K562 (cell line): ENCODE data around the gene MAP2K7. TPM values are rescaled to one million over a fixed set of nuclear protein-coding genes. Genes with fewer than 3 reads are reported as not detected.

Experiments
- GATAD2B ChIP-seq: fragments of 450-650 bp; IDR thresholded peaks from 2 replicates; pipeline ENCODE4 v1.6.1; 2017; ENCODE audit warnings: mild to moderate bottlenecking, borderline replicate concordance
- KDM1A ChIP-seq, 2 experiments: fragments of 450-650 bp; IDR thresholded peaks; 2 replicates each; pipeline ENCODE4 v1.6.1; 2016; ENCODE audit warnings: mild to moderate bottlenecking in 2 of 2
- NCOA2 ChIP-seq, 2 experiments: fragments of 450-650 bp; IDR thresholded peaks; 2 replicates each; pipeline ENCODE4 v1.6.1; 2018; ENCODE audit warnings: mild to moderate bottlenecking in 2 of 2, moderate library complexity in 1 of 2; ENCODE audit not compliant: partially characterized antibody in 2 of 2
- NFIC ChIP-seq: fragments of 450-650 bp; IDR thresholded peaks from 2 replicates; pipeline ENCODE4 v1.6.1; 2017; ENCODE audit warnings: mild to moderate bottlenecking, inconsistent platforms
- PURB ChIP-seq: sonication (generic); formaldehyde crosslinking; IDR thresholded peaks from 2 replicates; pipeline ENCODE4 v1.9.0; 2021; ENCODE audit warnings: low read depth, mild to moderate bottlenecking, missing genetic modification reagents
- RBM14 ChIP-seq: fragments of 200-400 bp; formaldehyde crosslinking; IDR thresholded peaks from 2 replicates; pipeline ENCODE4 v1.6.1; 2018; ENCODE audit warnings: low read depth, mild to moderate bottlenecking, low read length, moderate library complexity, borderline replicate concordance; ENCODE audit not compliant: insufficient read depth
- RBM39 ChIP-seq: fragments of 200-400 bp; formaldehyde crosslinking; optimal IDR thresholded peaks from 2 replicates; pipeline ENCODE3; 2018; ENCODE audit warnings: low read depth, low read length
- TFAM ChIP-seq: fragments of 250-450 bp; sonication (Bioruptor Pico); conservative IDR thresholded peaks from 2 replicates; pipeline ENCODE4 v1.5.0; 2021; ENCODE audit warnings: mild to moderate bottlenecking, moderate library complexity
- ZBTB7A ChIP-seq: IDR thresholded peaks from 2 replicates; pipeline ENCODE4 v1.6.1; 2011; ENCODE audit warnings: low read depth, mild to moderate bottlenecking, low read length, moderate library complexity, borderline replicate concordance; ENCODE audit not compliant: control insufficient read depth
- ZNF23 ChIP-seq: fragments of 250-450 bp; sonication (Bioruptor Pico); IDR thresholded peaks from 2 replicates; pipeline ENCODE4 v1.4.0; 2020; ENCODE audit warnings: mild to moderate bottlenecking
- ZNF354B ChIP-seq: fragments of 250-450 bp; sonication (Bioruptor Pico); IDR thresholded peaks from 2 replicates; pipeline ENCODE4 v1.4.0; 2020
- ZNF75A ChIP-seq: fragments of 450-650 bp; formaldehyde crosslinking; IDR thresholded peaks from 2 replicates; pipeline ENCODE4 v1.4.0; 2020; ENCODE audit warnings: mild to moderate bottlenecking
- polyA plus RNA-seq, 8 experiments: library from polyadenylated mRNA; depleted of rRNA in 4 of 8; stranded (reverse) in 5 of 8; unstranded in 3 of 8; fragments of >200 nt; fragmentation: Nextera tagmentation in 2 of 8; fragmentation: Illumina TruSeq in 1 of 8; extraction: Ambion mirVana in 2 of 8; extraction: Trizol in 1 of 8; gene quantifications; 2 replicates each; pipeline versions ENCODE4 v1.2.1 to v1.2.3, GENCODE V29; 2011 to 2014; ENCODE audit warnings: inconsistent platforms in 1 of 8, missing spikeins in 1 of 8
- total RNA-seq, 7 experiments: library from RNA; depleted of rRNA in 6 of 7; stranded (reverse); fragments of >200 nt in 6 of 7; fragmentation: Illumina TruSeq in 2 of 7; extraction: Trizol in 2 of 7; gene quantifications; 2 replicates each; pipeline versions ENCODE4 v1.2.1 to v1.2.3, GENCODE V29; 2011 to 2021; ENCODE audit warnings: low replicate concordance in 1 of 7
- TF ChIP-seq, protein P1 (sequence below), 2 experiments: fragments of 450-650 bp; IDR thresholded peaks; 2 replicates each; pipeline ENCODE4 v1.6.1; 2016; ENCODE audit warnings: mild to moderate bottlenecking in 2 of 2, borderline replicate concordance in 1 of 2, low read depth in 1 of 2, moderate library complexity in 1 of 2
- TF ChIP-seq, protein P2 (sequence below): sonication (generic); formaldehyde crosslinking; IDR thresholded peaks from 2 replicates; pipeline ENCODE4 v1.8.1; 2023; ENCODE audit warnings: mild to moderate bottlenecking, missing genetic modification reagents, moderate library complexity
- TF ChIP-seq, protein P3 (sequence below): fragments of 450-650 bp; IDR thresholded peaks from 2 replicates; pipeline ENCODE4 v1.6.1; 2018; ENCODE audit not compliant: partially characterized antibody

The MAP2K7 gene
- total and polyA plus RNA-seq, 9 of the 15 experiments (the other 6 are each of a cell fraction or from before 2014, with no cell fraction given) = 0.51 to 45.8 (median 14.1) TPM

DNA sequence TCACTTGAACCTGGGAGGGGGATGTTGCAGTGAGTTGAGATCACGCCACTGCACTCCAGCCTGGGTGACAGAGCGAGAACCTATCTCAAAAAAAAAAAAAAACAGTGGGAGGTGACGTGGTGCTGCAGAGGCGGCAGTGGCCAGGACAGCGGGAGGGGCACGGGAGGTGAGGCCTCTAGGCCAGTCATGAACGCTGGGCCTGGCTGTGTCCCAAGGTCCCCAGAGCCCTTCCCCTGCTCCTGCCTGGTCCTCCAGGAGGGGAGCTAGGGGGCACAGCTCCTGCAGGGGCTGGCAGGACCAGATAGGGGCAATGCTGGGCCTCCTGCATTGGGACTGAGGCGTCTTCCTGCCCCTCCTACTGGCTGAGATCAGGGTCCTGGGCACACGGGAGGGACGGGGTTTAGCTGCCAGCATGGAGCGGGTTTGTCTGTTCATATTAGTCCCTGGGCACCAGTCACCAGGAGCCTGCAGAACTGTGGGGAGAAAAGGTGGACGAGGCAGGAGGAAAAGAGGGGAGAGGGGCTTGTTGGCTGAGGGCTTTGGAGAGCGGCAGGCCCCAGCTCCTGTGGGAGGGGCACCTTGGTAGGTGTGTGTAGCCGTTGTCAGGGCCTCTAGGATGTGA, 4.5 kb downstream of the MAP2K7 start (continued):
- TF ChIP-seq, protein P1, sequence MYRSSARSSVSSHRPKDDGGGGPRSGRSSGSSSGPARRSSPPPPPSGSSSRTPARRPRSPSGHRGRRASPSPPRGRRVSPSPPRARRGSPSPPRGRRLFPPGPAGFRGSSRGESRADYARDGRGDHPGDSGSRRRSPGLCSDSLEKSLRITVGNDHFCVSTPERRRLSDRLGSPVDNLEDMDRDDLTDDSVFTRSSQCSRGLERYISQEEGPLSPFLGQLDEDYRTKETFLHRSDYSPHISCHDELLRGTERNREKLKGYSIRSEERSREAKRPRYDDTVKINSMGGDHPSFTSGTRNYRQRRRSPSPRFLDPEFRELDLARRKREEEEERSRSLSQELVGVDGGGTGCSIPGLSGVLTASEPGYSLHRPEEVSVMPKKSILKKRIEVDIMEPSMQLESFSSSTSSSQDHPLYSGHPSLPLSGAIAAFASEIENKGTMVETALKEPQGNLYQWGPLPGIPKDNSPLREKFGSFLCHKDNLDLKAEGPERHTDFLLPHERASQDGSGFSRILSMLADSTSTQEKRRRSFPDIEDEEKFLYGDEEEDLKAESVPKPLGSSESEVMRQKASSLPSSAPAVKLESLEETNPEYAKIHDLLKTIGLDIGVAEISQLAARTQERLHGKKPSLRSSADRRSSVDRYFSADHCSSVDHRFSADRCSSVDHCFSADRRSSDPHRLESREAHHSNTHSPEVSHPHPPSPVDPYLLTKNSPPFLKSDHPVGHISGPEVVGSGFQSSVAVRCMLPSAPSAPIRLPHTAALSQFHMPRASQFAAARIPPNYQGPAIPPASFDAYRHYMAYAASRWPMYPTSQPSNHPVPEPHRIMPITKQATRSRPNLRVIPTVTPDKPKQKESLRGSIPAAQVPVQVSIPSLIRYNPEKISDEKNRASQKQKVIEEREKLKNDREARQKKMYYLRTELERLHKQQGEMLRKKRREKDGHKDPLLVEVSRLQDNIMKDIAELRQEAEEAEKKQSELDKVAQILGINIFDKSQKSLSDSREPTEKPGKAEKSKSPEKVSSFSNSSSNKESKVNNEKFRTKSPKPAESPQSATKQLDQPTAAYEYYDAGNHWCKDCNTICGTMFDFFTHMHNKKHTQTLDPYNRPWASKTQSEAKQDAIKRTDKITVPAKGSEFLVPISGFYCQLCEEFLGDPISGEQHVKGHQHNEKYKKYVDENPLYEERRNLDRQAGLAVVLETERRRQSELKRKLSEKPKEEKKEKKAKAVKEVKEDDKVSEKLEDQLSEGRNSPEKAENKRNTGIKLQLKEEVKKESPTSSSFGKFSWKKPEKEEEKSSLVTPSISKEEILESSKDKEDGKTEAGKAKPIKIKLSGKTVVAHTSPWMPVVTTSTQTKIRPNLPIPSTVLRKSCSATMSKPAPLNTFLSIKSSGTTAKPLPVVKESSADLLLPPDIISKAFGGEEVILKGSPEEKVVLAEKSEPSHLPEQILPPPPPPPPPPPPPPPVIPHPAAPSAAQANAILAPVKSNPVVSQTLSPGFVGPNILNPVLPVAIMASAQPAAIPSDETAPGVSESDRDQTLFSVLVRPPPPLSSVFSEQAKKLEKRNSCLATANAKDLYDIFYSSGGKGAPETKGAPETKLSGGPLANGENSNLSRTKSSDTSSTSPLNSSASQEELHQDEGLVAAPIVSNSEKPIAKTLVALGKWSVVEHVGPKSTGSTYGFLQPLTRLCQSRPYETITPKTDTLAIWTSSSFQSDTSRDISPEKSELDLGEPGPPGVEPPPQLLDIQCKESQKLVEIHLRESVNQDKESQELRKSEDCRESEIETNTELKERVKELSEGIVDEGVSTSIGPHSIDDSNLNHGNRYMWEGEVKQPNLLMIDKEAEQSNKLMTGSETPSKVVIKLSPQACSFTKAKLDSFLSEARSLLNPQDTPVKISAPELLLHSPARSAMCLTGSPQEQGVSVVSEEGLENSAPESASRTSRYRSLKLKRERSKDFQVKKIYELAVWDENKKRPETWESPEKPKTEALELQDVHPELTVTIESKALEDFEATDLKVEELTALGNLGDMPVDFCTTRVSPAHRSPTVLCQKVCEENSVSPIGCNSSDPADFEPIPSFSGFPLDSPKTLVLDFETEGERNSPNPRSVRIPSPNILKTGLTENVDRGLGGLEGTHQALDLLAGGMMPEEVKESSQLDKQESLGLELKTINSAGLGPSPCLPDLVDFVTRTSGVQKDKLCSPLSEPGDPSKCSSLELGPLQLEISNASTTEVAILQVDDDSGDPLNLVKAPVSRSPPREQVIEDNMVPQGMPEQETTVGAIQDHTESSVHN (IDR thresholded peaks at IDR 0.05; ENCODE audit: borderline replicate concordance in 1 of 2, low read depth in 1 of 2) = no peak
- TF ChIP-seq RBM14 (no peak), ZNF354B (CRISPR knock-in tag) (no peak), NCOA2 (IDR thresholded peaks at IDR 0.05; ENCODE audit: partially characterized antibody in 2 of 2) (no peak), PURB (CRISPR knock-in tag) (no peak), ZNF75A (CRISPR knock-in tag) (no peak), GATAD2B (no peak), RBM39 (no peak), NFIC (peak; percentile 47), ZBTB7A (no peak), ZNF23 (CRISPR knock-in tag) (no peak), KDM1A (IDR thresholded peaks at IDR 0.05) (no peak), TFAM (CRISPR knock-in tag) (no peak)
- TF ChIP-seq, protein P2, sequence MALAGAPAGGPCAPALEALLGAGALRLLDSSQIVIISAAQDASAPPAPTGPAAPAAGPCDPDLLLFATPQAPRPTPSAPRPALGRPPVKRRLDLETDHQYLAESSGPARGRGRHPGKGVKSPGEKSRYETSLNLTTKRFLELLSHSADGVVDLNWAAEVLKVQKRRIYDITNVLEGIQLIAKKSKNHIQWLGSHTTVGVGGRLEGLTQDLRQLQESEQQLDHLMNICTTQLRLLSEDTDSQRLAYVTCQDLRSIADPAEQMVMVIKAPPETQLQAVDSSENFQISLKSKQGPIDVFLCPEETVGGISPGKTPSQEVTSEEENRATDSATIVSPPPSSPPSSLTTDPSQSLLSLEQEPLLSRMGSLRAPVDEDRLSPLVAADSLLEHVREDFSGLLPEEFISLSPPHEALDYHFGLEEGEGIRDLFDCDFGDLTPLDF (CRISPR knock-in tag) = no peak
- TF ChIP-seq, protein P3, sequence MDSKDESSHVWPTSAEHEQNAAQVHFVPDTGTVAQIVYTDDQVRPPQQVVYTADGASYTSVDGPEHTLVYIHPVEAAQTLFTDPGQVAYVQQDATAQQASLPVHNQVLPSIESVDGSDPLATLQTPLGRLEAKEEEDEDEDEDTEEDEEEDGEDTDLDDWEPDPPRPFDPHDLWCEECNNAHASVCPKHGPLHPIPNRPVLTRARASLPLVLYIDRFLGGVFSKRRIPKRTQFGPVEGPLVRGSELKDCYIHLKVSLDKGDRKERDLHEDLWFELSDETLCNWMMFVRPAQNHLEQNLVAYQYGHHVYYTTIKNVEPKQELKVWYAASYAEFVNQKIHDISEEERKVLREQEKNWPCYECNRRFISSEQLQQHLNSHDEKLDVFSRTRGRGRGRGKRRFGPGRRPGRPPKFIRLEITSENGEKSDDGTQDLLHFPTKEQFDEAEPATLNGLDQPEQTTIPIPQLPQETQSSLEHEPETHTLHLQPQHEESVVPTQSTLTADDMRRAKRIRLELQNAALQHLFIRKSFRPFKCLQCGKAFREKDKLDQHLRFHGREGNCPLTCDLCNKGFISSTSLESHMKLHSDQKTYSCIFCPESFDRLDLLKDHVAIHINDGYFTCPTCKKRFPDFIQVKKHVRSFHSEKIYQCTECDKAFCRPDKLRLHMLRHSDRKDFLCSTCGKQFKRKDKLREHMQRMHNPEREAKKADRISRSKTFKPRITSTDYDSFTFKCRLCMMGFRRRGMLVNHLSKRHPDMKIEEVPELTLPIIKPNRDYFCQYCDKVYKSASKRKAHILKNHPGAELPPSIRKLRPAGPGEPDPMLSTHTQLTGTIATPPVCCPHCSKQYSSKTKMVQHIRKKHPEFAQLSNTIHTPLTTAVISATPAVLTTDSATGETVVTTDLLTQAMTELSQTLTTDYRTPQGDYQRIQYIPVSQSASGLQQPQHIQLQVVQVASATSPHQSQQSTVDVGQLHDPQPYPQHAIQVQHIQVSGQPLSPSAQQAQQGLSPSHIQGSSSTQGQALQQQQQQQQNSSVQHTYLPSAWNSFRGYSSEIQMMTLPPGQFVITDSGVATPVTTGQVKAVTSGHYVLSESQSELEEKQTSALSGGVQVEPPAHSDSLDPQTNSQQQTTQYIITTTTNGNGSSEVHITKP = peak; percentile 29
